ENCODE measurements around the gene GOLGA5. TPM values are rescaled to one million over a fixed set of nuclear protein-coding genes. Genes with fewer than 3 reads are reported as not detected.
A peak's percentile ranks its signal among the peaks of the same experiment; 100 is the strongest.

Gene GOLGA5
- total and polyA plus RNA-seq, 2 experiments from 2014 or later: 50.0 to 62.4 TPM

DNA sequence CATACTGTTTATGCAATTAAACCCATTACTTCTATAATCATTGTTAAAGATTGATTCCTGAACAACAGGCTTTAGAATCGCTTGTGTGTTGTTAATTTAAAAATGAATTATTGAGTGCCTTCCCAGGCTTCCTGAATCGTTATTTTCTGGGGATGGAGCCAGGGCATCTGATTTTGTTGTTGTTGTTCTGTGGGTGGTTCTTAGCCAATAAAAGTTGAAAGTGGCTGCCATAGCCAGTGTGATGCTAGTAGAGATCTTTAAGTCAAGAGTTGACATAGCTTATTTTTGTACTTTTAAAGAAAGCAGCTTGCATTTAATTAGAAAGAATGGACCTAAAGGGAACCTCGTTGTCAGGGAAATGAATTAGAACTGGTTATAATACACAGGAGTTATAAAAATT lies 6.4 kb downstream of the GOLGA5 start:
- no peaks in the 10 kb centered on the region for H3K36me3 ChIP-seq (replicated peaks; ENCODE audit: insufficient read depth, low read depth)
- H4K20me1 ChIP-seq (ENCODE audit: insufficient read depth, poor library complexity, severe bottlenecking): peaks cover 42% of the 10 kb centered on the region
- peaks cover 93% of the 10 kb centered on the region for H3K79me2 ChIP-seq
- no peaks in the 10 kb centered on the region for H3K9me3 ChIP-seq (ENCODE audit: low read depth)
- no peak for DNase-seq (ENCODE audit: low spot score)
- no peak overlapping the region for H2AFZ ChIP-seq
- H3K4me2 ChIP-seq: peak overlapping the region; percentile 54
- WGBS (ENCODE audit: low lambda C conversion rate, missing lambda C conversion rate): 90% methylated on average over 3 of the region's 3 CpGs
- H3K4me3 ChIP-seq: no peak overlapping the region
- H3K27me3 ChIP-seq: no peaks in the 10 kb centered on the region
- peaks cover 17% of the 10 kb centered on the region for H3K4me1 ChIP-seq (ENCODE audit: insufficient read depth)
- no peaks in the 10 kb centered on the region for H3K9me2 ChIP-seq (replicated peaks; ENCODE audit: insufficient read depth)
- H3K27ac ChIP-seq: no peak overlapping the region
- TF ChIP-seq EZH2phosphoT487 (IDR thresholded peaks at IDR 0.05; ENCODE audit: low read depth, severe bottlenecking, unreplicated experiment): no peak
- TF ChIP-seq, protein P1, sequence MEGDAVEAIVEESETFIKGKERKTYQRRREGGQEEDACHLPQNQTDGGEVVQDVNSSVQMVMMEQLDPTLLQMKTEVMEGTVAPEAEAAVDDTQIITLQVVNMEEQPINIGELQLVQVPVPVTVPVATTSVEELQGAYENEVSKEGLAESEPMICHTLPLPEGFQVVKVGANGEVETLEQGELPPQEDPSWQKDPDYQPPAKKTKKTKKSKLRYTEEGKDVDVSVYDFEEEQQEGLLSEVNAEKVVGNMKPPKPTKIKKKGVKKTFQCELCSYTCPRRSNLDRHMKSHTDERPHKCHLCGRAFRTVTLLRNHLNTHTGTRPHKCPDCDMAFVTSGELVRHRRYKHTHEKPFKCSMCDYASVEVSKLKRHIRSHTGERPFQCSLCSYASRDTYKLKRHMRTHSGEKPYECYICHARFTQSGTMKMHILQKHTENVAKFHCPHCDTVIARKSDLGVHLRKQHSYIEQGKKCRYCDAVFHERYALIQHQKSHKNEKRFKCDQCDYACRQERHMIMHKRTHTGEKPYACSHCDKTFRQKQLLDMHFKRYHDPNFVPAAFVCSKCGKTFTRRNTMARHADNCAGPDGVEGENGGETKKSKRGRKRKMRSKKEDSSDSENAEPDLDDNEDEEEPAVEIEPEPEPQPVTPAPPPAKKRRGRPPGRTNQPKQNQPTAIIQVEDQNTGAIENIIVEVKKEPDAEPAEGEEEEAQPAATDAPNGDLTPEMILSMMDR (IDR thresholded peaks at IDR 0.05; ENCODE audit: poor library complexity): no peak
- no peak for TF ChIP-seq EZH2 (IDR thresholded peaks at IDR 0.05; ENCODE audit: borderline replicate concordance)

DNA sequence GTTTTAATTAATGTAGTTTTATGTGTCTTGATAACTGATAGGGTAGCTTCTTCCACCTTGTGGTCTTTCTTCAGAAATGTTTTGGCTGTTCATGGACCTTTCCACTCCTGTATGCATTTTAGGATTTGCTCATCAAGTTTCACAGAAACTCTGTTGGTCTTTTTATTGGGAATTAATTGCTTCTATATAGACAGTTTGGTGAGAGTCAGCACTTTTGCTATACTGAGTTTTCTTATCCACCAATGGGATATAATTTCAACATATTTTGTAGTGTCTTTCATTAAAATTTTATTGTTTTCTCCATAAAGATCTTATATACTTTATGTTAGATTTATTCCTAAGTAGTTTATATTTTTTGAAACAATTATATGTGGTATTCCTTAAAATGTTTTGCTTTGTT lies 7.8 kb downstream of the GOLGA5 start:
- H3K4me3 ChIP-seq: no peak overlapping the region
- peaks cover 42% of the 10 kb centered on the region for H4K20me1 ChIP-seq (ENCODE audit: insufficient read depth, poor library complexity, severe bottlenecking)
- H3K27me3 ChIP-seq: no peaks in the 10 kb centered on the region
- DNase-seq (ENCODE audit: low spot score): no peak
- no peak overlapping the region for H2AFZ ChIP-seq
- H3K4me1 ChIP-seq (ENCODE audit: insufficient read depth): peaks cover 11% of the 10 kb centered on the region
- H3K9me3 ChIP-seq (ENCODE audit: low read depth): no peaks in the 10 kb centered on the region
- peak overlapping the region; percentile 54 for H3K4me2 ChIP-seq
- TF ChIP-seq EZH2 (IDR thresholded peaks at IDR 0.05; ENCODE audit: borderline replicate concordance) (no peak), EZH2phosphoT487 (IDR thresholded peaks at IDR 0.05; ENCODE audit: low read depth, severe bottlenecking, unreplicated experiment) (no peak)
- TF ChIP-seq, protein P1 (IDR thresholded peaks at IDR 0.05; ENCODE audit: poor library complexity): no peak
- peaks cover 90% of the 10 kb centered on the region for H3K79me2 ChIP-seq
- no peak overlapping the region for H3K27ac ChIP-seq
- no peaks in the 10 kb centered on the region for H3K9me2 ChIP-seq (replicated peaks; ENCODE audit: insufficient read depth)
- H3K36me3 ChIP-seq (replicated peaks; ENCODE audit: insufficient read depth, low read depth): no peaks in the 10 kb centered on the region

DNA sequence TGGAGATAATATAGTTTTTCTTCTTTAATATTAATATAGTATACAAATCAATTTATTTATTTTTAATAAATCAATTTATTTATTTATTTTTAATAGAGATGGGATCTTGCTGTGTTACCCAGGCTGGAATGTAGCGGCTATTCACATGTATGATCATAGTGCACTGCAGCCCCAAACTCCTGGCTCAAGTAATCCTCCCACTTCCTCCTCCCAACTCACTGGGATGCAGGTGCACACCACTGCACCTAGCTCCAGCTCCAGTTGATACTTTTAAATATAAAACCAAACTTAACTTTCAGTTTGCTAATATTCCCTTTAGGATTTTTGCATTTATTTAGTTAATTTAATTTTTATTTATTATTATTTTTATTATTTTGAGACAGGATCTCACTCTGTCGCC lies 8.6 kb downstream of the GOLGA5 start:
- Histone ChIP-seq H3K27me3 (no peaks in the 10 kb centered on the region), H3K79me2 (peaks cover 87% of the 10 kb centered on the region), H3K27ac (no peak overlapping the region), H3K4me3 (no peak overlapping the region), H3K4me1 (ENCODE audit: insufficient read depth) (peaks cover 11% of the 10 kb centered on the region), H4K20me1 (ENCODE audit: insufficient read depth, poor library complexity, severe bottlenecking) (peaks cover 42% of the 10 kb centered on the region), H3K9me2 (replicated peaks; ENCODE audit: insufficient read depth) (no peaks in the 10 kb centered on the region), H3K9me3 (ENCODE audit: low read depth) (no peaks in the 10 kb centered on the region), H3K4me2 (peak overlapping the region; percentile 54), H3K36me3 (replicated peaks; ENCODE audit: insufficient read depth, low read depth) (no peaks in the 10 kb centered on the region), H2AFZ (no peak overlapping the region)
- TF ChIP-seq, protein P1 (IDR thresholded peaks at IDR 0.05; ENCODE audit: poor library complexity): no peak
- TF ChIP-seq EZH2 (IDR thresholded peaks at IDR 0.05; ENCODE audit: borderline replicate concordance) (no peak), EZH2phosphoT487 (IDR thresholded peaks at IDR 0.05; ENCODE audit: low read depth, severe bottlenecking, unreplicated experiment) (no peak)
- 100% methylated on average over 2 of the region's 2 CpGs for WGBS (ENCODE audit: low lambda C conversion rate, missing lambda C conversion rate)
- no peak for DNase-seq (ENCODE audit: low spot score)

DNA sequence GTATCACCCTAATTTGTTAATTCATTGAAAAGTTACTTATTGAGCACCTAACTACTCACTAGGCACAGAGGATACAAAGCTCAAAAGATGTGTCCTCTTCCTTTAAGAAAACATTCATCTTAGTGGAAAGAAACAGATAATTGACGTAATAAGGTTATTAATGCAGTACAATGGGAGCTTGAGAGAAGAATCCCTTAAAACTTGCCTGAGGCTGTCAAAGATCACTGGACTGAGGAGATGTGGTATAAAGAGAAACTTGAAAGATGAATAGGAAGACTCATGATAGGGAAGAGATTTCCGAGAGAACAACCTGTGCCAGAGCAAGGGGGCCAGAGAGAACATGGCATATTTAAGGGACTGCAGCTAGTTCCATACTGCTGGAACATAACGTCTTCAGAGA lies 19.1 kb downstream of the GOLGA5 start:
- Histone ChIP-seq H3K27ac (no peak overlapping the region), H4K20me1 (ENCODE audit: insufficient read depth, poor library complexity, severe bottlenecking) (no peaks in the 10 kb centered on the region), H3K36me3 (replicated peaks; ENCODE audit: insufficient read depth, low read depth) (peaks cover 4% of the 10 kb centered on the region), H3K4me2 (no peak overlapping the region), H3K4me1 (ENCODE audit: insufficient read depth) (no peaks in the 10 kb centered on the region), H2AFZ (no peak overlapping the region), H3K79me2 (peaks cover 6% of the 10 kb centered on the region), H3K9me3 (ENCODE audit: low read depth) (no peaks in the 10 kb centered on the region), H3K27me3 (no peaks in the 10 kb centered on the region), H3K9me2 (replicated peaks; ENCODE audit: insufficient read depth) (no peaks in the 10 kb centered on the region), H3K4me3 (no peak overlapping the region)
- DNase-seq (ENCODE audit: low spot score): no peak
- 94% methylated on average over 3 of the region's 3 CpGs for WGBS (ENCODE audit: low lambda C conversion rate, missing lambda C conversion rate)
- TF ChIP-seq EZH2phosphoT487 (IDR thresholded peaks at IDR 0.05; ENCODE audit: low read depth, severe bottlenecking, unreplicated experiment): no peak
- TF ChIP-seq, protein P1 (IDR thresholded peaks at IDR 0.05; ENCODE audit: poor library complexity): no peak
